ENCODE measurements around the gene RARS2.

RARS2 gene

GRCh38 chr6:87484491-87484890 is 105.3 kb downstream of the RARS2 start:
- Histone ChIP-seq H4K20me1 (ENCODE audit: insufficient read depth, low read length) (no peaks in the 10 kb centered on the region), H3K9ac (ENCODE audit: low read length) (no peak overlapping the region), H3K9me2 (replicated peaks; ENCODE audit: insufficient read depth, low read length) (no peaks in the 10 kb centered on the region), H2AFZ (ENCODE audit: low read length) (no peak overlapping the region), H3K27me3 (replicated peaks; ENCODE audit: insufficient read depth, low read length) (no peaks in the 10 kb centered on the region), H3K36me3 (replicated peaks; ENCODE audit: insufficient read depth, low read length) (no peaks in the 10 kb centered on the region), H3K4me1 (ENCODE audit: low read length) (no peaks in the 10 kb centered on the region), H3K27ac (ENCODE audit: low read length) (no peak overlapping the region), H3F3A (ENCODE audit: insufficient read depth, low read length) (no peaks in the 10 kb centered on the region), H3K4me3 (ENCODE audit: low read length) (no peak overlapping the region), H3K9me3 (replicated peaks; ENCODE audit: insufficient read depth, low read length) (no peaks in the 10 kb centered on the region), H3K79me2 (ENCODE audit: low read length) (no peaks in the 10 kb centered on the region), H3K4me2 (ENCODE audit: low read depth, low read length) (no peak overlapping the region)
- no peak for DNase-seq
- no peak for TF ChIP-seq EZH2phosphoT487 (IDR thresholded peaks at IDR 0.05; ENCODE audit: low read length)
- TF ChIP-seq CTCF (IDR thresholded peaks at IDR 0.05; ENCODE audit: low read length): no peak
- no peak for TF ChIP-seq EZH2 (optimal IDR thresholded peaks at IDR 0.05; ENCODE audit: low read depth, low read length)

GRCh38 chr6:87483929-87484328 is 105.9 kb downstream of the RARS2 start:
- H3K4me1 ChIP-seq (ENCODE audit: low read length): no peaks in the 10 kb centered on the region
- H3K9me3 ChIP-seq (replicated peaks; ENCODE audit: insufficient read depth, low read length): no peaks in the 10 kb centered on the region
- no peaks in the 10 kb centered on the region for H3F3A ChIP-seq (ENCODE audit: insufficient read depth, low read length)
- H3K4me3 ChIP-seq (ENCODE audit: low read length): no peak overlapping the region
- no peaks in the 10 kb centered on the region for H3K36me3 ChIP-seq (replicated peaks; ENCODE audit: insufficient read depth, low read length)
- H3K9ac ChIP-seq (ENCODE audit: low read length): no peak overlapping the region
- H3K27me3 ChIP-seq (replicated peaks; ENCODE audit: insufficient read depth, low read length): no peaks in the 10 kb centered on the region
- H4K20me1 ChIP-seq (ENCODE audit: insufficient read depth, low read length): no peaks in the 10 kb centered on the region
- H3K4me2 ChIP-seq (ENCODE audit: low read depth, low read length): no peak overlapping the region
- H2AFZ ChIP-seq (ENCODE audit: low read length): no peak overlapping the region
- H3K27ac ChIP-seq (ENCODE audit: low read length): no peak overlapping the region
- peak; percentile 28 for TF ChIP-seq CTCF (IDR thresholded peaks at IDR 0.05; ENCODE audit: low read length)
- TF ChIP-seq EZH2phosphoT487 (IDR thresholded peaks at IDR 0.05; ENCODE audit: low read length): no peak
- H3K9me2 ChIP-seq (replicated peaks; ENCODE audit: insufficient read depth, low read length): no peaks in the 10 kb centered on the region
- peak; percentile 16 for DNase-seq
- no peaks in the 10 kb centered on the region for H3K79me2 ChIP-seq (ENCODE audit: low read length)

GRCh38 chr6:87482366-87482765 is 107.4 kb downstream of the RARS2 start:
- no peaks in the 10 kb centered on the region for H3K4me1 ChIP-seq (ENCODE audit: low read length)
- no peak overlapping the region for H2AFZ ChIP-seq (ENCODE audit: low read length)
- H4K20me1 ChIP-seq (ENCODE audit: insufficient read depth, low read length): no peaks in the 10 kb centered on the region
- H3K4me2 ChIP-seq (ENCODE audit: low read depth, low read length): no peak overlapping the region
- no peaks in the 10 kb centered on the region for H3K27me3 ChIP-seq (replicated peaks; ENCODE audit: insufficient read depth, low read length)
- H3K36me3 ChIP-seq (replicated peaks; ENCODE audit: insufficient read depth, low read length): no peaks in the 10 kb centered on the region
- 0 out of 2 replicates have a peak, but pooled peaks cover 3% of the 10 kb centered on the region for H3K79me2 ChIP-seq (ENCODE audit: low read length)
- H3F3A ChIP-seq (ENCODE audit: insufficient read depth, low read length): no peaks in the 10 kb centered on the region
- no peak overlapping the region for H3K4me3 ChIP-seq (ENCODE audit: low read length)
- no peaks in the 10 kb centered on the region for H3K9me2 ChIP-seq (replicated peaks; ENCODE audit: insufficient read depth, low read length)
- no peak for TF ChIP-seq EZH2 (optimal IDR thresholded peaks at IDR 0.05; ENCODE audit: low read depth, low read length)
- TF ChIP-seq CTCF (IDR thresholded peaks at IDR 0.05; ENCODE audit: low read length): no peak
- TF ChIP-seq EZH2phosphoT487 (IDR thresholded peaks at IDR 0.05; ENCODE audit: low read length): no peak
- H3K27ac ChIP-seq (ENCODE audit: low read length): no peak overlapping the region
- DNase-seq: no peak
- no peak overlapping the region for H3K9ac ChIP-seq (ENCODE audit: low read length)
- no peaks in the 10 kb centered on the region for H3K9me3 ChIP-seq (replicated peaks; ENCODE audit: insufficient read depth, low read length)

All from MM.1S (cell line).